ENCODE data around the gene GNG12. TPM values are rescaled to one million over a fixed set of nuclear protein-coding genes. Genes with fewer than 3 reads are reported as not detected.

The GNG12 gene
- total RNA-seq, 1 donor from 2014 or later: 40.5 TPM

GRCh38 chr1:67688526-67689219, 144.6 kb downstream of the GNG12 start:
- peaks cover 38% of the 10 kb centered on the region for H3K4me1 Mint-ChIP-seq
- no peak for TF ChIP-seq CTCF (IDR thresholded peaks at IDR 0.05; ENCODE audit: unreplicated experiment)
- H3K4me3 Mint-ChIP-seq: no peak overlapping the region
- no peaks in the 10 kb centered on the region for H3K27me3 Mint-ChIP-seq (ENCODE audit: low read depth)
- H3K9me3 Mint-ChIP-seq: no peaks in the 10 kb centered on the region
- H3K27ac Mint-ChIP-seq: peak overlapping the region; percentile 78
- peaks cover 16% of the 10 kb centered on the region for H3K36me3 Mint-ChIP-seq
- no peak for DNase-seq (ENCODE audit: low spot score in 2 of 2, unreplicated experiment in 2 of 2)

GRCh38 chr1:67687649-67688048, 145.6 kb downstream of the GNG12 start:
- TF ChIP-seq CTCF (IDR thresholded peaks at IDR 0.05; ENCODE audit: unreplicated experiment): no peak
- no peaks in the 10 kb centered on the region for H3K27me3 Mint-ChIP-seq (ENCODE audit: low read depth)
- H3K4me1 Mint-ChIP-seq: peaks cover 44% of the 10 kb centered on the region
- peak overlapping the region; percentile 92 for H3K27ac Mint-ChIP-seq
- DNase-seq (ENCODE audit: low spot score in 2 of 2, unreplicated experiment in 2 of 2): no peak
- H3K4me3 Mint-ChIP-seq: peak overlapping the region; percentile 42
- H3K9me3 Mint-ChIP-seq: no peaks in the 10 kb centered on the region
- peaks cover 16% of the 10 kb centered on the region for H3K36me3 Mint-ChIP-seq

- TF ChIP-seq CTCF (IDR thresholded peaks at IDR 0.05; ENCODE audit: unreplicated experiment): no peak
- peak overlapping the region; percentile 99 for H3K27ac Mint-ChIP-seq
- DNase-seq (ENCODE audit: low spot score in 2 of 2, unreplicated experiment in 2 of 2): no peak
- peak overlapping the region; percentile 94 for H3K4me3 Mint-ChIP-seq
- peaks cover 16% of the 10 kb centered on the region for H3K36me3 Mint-ChIP-seq
- no peaks in the 10 kb centered on the region for H3K9me3 Mint-ChIP-seq
- peaks cover 47% of the 10 kb centered on the region for H3K4me1 Mint-ChIP-seq
- H3K27me3 Mint-ChIP-seq (ENCODE audit: low read depth): no peaks in the 10 kb centered on the region
Observed at GRCh38 chr1:67687198-67687545, 146.1 kb downstream of the GNG12 start.

- Mint-ChIP-seq H3K4me3 (peak overlapping the region; percentile 94), H3K9me3 (no peaks in the 10 kb centered on the region), H3K27ac (peak overlapping the region; percentile 99), H3K4me1 (peaks cover 49% of the 10 kb centered on the region), H3K36me3 (peaks cover 16% of the 10 kb centered on the region), H3K27me3 (ENCODE audit: low read depth) (no peaks in the 10 kb centered on the region)
- DNase-seq (ENCODE audit: low spot score in 2 of 2, unreplicated experiment in 2 of 2): peak; percentile 33 to 66
- peak; percentile 12 for TF ChIP-seq CTCF (IDR thresholded peaks at IDR 0.05; ENCODE audit: unreplicated experiment)
Observed at GRCh38 chr1:67686267-67687197, 146.7 kb downstream of the GNG12 start.

- peaks cover 49% of the 10 kb centered on the region for H3K4me1 Mint-ChIP-seq
- peak overlapping the region; percentile 94 for H3K4me3 Mint-ChIP-seq
- peak; percentile 25 to 52 for DNase-seq (ENCODE audit: low spot score in 2 of 2, unreplicated experiment in 2 of 2)
- H3K9me3 Mint-ChIP-seq: no peaks in the 10 kb centered on the region
- no peaks in the 10 kb centered on the region for H3K27me3 Mint-ChIP-seq (ENCODE audit: low read depth)
- TF ChIP-seq CTCF (IDR thresholded peaks at IDR 0.05; ENCODE audit: unreplicated experiment): no peak
- peak overlapping the region; percentile 97 for H3K27ac Mint-ChIP-seq
- H3K36me3 Mint-ChIP-seq: peaks cover 16% of the 10 kb centered on the region
Observed at GRCh38 chr1:67685558-67686266, 147.6 kb downstream of the GNG12 start.
